KMS-11 (cell line): ENCODE measurements around the gene MAGEL2.
"Not testable (repeated sequence)": the region's sequence is repeated elsewhere in the genome, so short reads cannot be mapped to it uniquely, and the experiment has no call there.

Experiments
- H2AFZ ChIP-seq: fragments of 200-600 bp; sonication (generic); 2 replicates; pipeline ENCODE4 v1.6.1; 2016; ENCODE audit warnings: antibody characterized with exemption, mixed run types, low read depth
- H3K27ac ChIP-seq: fragments of 200-600 bp; sonication (generic); 2 replicates; pipeline ENCODE4 v1.6.1; 2016; ENCODE audit warnings: mild to moderate bottlenecking, mixed run types
- H3K27me3 ChIP-seq: fragments of 200-600 bp; sonication (generic); 2 replicates; pipeline ENCODE4 v1.6.1; 2017; ENCODE audit warnings: mild to moderate bottlenecking, low read depth, mixed run types, moderate library complexity; ENCODE audit not compliant: insufficient read depth
- H3K36me3 ChIP-seq: fragments of 200-600 bp; sonication (generic); 2 replicates; pipeline ENCODE4 v1.6.1; 2017; ENCODE audit warnings: mild to moderate bottlenecking, mixed run types; ENCODE audit not compliant: insufficient read depth
- H3K4me1 ChIP-seq: fragments of 200-600 bp; sonication (generic); 2 replicates; pipeline ENCODE4 v1.6.1; 2016; ENCODE audit warnings: mild to moderate bottlenecking, low read depth, mixed run types; ENCODE audit not compliant: poor library complexity, severe bottlenecking
- H3K4me2 ChIP-seq: fragments of 200-600 bp; sonication (generic); 2 replicates; pipeline ENCODE4 v1.7.0; 2016; ENCODE audit warnings: mild to moderate bottlenecking, mixed run types
- H3K4me3 ChIP-seq: fragments of 200-600 bp; sonication (generic); IDR thresholded peaks from 2 replicates; pipeline ENCODE4 v1.6.1; 2017; ENCODE audit warnings: low read depth, low read length, mixed read lengths; ENCODE audit not compliant: insufficient read depth
- H3K79me2 ChIP-seq: fragments of 200-600 bp; sonication (generic); 2 replicates; pipeline ENCODE4 v1.6.1; 2016; ENCODE audit warnings: low read depth, mixed run types; ENCODE audit not compliant: insufficient read depth
- H3K9ac ChIP-seq: fragments of 200-600 bp; sonication (generic); 2 replicates; pipeline ENCODE4 v1.6.1; 2016; ENCODE audit warnings: mild to moderate bottlenecking, mixed run types
- H4K20me1 ChIP-seq: fragments of 200-600 bp; sonication (generic); 2 replicates; pipeline ENCODE4 v1.6.1; 2016; ENCODE audit warnings: mild to moderate bottlenecking, mixed run types; ENCODE audit not compliant: insufficient read depth
- TF ChIP-seq, protein P1 (sequence below): fragments of 200-600 bp; sonication (generic); conservative IDR thresholded peaks from 2 replicates; pipeline ENCODE4 v1.6.1; 2017; ENCODE audit warnings: low read depth, mild to moderate bottlenecking, antibody characterized with exemption, low read length, moderate library complexity, mixed read lengths

Gene MAGEL2

DNA sequence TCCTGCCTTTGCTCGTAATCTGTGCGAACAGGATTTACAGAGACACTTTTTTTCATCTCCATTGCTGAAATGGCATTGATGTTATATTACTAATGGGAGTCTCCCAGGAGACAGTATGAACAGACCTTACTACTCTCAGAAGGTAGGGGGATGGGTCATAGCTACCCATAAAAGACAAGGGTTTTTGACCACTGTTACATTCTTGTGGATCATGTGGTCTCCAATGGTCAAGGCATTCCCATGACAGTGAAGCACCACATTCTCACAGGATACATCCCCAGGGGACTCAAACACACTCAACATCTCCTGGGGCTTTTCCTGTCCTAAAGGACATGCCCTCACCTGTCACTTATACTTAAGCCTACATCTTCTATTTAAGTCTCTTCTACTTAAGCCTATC is 41.4 kb downstream of the MAGEL2 start:
- Histone ChIP-seq H3K79me2 (no peaks in the 10 kb centered on the region), H4K20me1 (no peaks in the 10 kb centered on the region), H3K4me3 (no peak overlapping the region), H2AFZ (no peak overlapping the region), H3K36me3 (no peaks in the 10 kb centered on the region), H3K27me3 (no peaks in the 10 kb centered on the region), H3K4me1 (no peaks in the 10 kb centered on the region), H3K4me2 (no peak overlapping the region), H3K9ac (no peak overlapping the region), H3K27ac (no peak overlapping the region)
- TF ChIP-seq, protein P1, sequence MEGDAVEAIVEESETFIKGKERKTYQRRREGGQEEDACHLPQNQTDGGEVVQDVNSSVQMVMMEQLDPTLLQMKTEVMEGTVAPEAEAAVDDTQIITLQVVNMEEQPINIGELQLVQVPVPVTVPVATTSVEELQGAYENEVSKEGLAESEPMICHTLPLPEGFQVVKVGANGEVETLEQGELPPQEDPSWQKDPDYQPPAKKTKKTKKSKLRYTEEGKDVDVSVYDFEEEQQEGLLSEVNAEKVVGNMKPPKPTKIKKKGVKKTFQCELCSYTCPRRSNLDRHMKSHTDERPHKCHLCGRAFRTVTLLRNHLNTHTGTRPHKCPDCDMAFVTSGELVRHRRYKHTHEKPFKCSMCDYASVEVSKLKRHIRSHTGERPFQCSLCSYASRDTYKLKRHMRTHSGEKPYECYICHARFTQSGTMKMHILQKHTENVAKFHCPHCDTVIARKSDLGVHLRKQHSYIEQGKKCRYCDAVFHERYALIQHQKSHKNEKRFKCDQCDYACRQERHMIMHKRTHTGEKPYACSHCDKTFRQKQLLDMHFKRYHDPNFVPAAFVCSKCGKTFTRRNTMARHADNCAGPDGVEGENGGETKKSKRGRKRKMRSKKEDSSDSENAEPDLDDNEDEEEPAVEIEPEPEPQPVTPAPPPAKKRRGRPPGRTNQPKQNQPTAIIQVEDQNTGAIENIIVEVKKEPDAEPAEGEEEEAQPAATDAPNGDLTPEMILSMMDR: no peak

DNA sequence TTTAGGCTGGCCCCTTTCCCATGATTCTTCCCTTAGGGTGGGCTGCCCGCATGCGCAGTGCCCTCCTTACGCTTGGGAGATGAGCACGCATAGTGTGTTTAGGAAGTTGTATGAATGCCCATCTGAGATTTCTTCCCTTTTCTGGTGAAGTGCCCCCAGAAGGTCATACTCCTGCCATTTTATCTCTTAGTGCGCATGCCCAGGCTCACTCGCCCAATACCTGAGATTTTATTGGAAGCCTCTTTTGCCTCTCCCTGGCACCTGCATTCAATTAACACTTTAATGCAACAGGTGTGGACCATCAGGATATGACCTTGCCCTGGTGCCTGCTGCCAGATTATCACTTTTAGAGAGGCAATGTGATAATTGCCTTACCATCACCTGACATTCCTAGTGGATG is 45.5 kb downstream of the MAGEL2 start:
- no peak overlapping the region for H3K4me3 ChIP-seq
- H3K4me1 ChIP-seq: no peaks in the 10 kb centered on the region
- H3K36me3 ChIP-seq: no peaks in the 10 kb centered on the region
- TF ChIP-seq, protein P1: no peak
- H2AFZ ChIP-seq: no peak overlapping the region
- H3K9ac ChIP-seq: no peak overlapping the region
- no peak overlapping the region for H3K4me2 ChIP-seq
- H3K27me3 ChIP-seq: no peaks in the 10 kb centered on the region
- no peaks in the 10 kb centered on the region for H3K79me2 ChIP-seq
- no peak overlapping the region for H3K27ac ChIP-seq
- H4K20me1 ChIP-seq: no peaks in the 10 kb centered on the region

DNA sequence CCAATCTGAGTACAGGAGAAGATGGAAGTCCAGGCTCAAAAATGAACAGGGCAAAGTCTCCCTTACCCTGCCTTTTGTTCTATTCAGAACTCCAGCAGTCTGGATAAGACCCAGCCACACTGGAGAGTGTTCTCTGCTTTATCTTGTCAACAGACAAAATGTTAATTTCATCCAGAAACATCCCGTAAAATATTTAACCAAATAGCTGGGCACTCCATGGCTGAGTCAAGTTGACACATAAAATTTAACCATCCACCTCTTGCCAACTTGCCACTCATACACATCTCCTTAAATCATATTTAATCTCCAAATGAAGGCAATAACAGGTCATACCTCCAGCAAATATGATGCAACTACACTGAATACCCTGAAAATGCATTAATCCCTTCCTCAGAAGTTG is 48.6 kb downstream of the MAGEL2 start:
- Histone ChIP-seq H3K79me2 (no peaks in the 10 kb centered on the region), H3K27ac (no peak overlapping the region), H3K4me3 (no peak overlapping the region), H3K27me3 (no peaks in the 10 kb centered on the region), H4K20me1 (no peaks in the 10 kb centered on the region), H3K4me1 (no peaks in the 10 kb centered on the region), H2AFZ (no peak overlapping the region), H3K36me3 (no peaks in the 10 kb centered on the region), H3K9ac (no peak overlapping the region), H3K4me2 (no peak overlapping the region)
- TF ChIP-seq, protein P1: no peak

DNA sequence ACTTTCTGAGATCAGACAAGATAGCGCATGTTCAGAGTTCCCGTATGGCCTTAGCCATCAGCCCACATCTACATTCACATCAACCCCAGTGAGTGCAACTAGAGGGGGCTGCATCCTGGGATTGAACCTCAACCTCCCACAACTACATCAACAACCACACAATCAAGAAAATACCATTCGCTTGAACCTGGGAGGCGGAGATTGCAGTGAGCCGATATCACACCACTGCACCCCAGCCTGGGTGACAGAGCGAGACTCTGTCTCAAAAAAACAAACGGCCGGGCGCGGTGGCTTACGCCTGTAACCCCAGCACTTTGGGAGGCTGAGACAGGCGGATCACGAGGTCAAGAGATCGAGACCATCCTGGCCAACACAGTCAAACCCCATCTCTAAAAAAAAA is 50.4 kb downstream of the MAGEL2 start:
- H3K4me3 ChIP-seq, H3K27ac ChIP-seq, H3K9ac ChIP-seq, H3K4me1 ChIP-seq, H3K4me2 ChIP-seq, H3K36me3 ChIP-seq, H2AFZ ChIP-seq, H3K79me2 ChIP-seq, H4K20me1 ChIP-seq, H3K27me3 ChIP-seq: not testable (repeated sequence)

GRCh38 chr15:23596736-23597135 is 50.9 kb downstream of the MAGEL2 start:
- H4K20me1 ChIP-seq: no peaks in the 10 kb centered on the region
- TF ChIP-seq, protein P1: no peak

More at GRCh38 chr15:23596736-23597135, 50.9 kb downstream of the MAGEL2 start:
- no peaks in the 10 kb centered on the region for H3K4me1 ChIP-seq
- no peaks in the 10 kb centered on the region for H3K36me3 ChIP-seq
- H3K4me3 ChIP-seq: no peak overlapping the region
- H3K9ac ChIP-seq: no peak overlapping the region
- no peaks in the 10 kb centered on the region for H3K27me3 ChIP-seq
- H3K4me2 ChIP-seq: no peak overlapping the region
- no peak overlapping the region for H2AFZ ChIP-seq
- H3K79me2 ChIP-seq: no peaks in the 10 kb centered on the region
- H3K27ac ChIP-seq: no peak overlapping the region
